C4-2B (cell line): Measurements from ENCODE around the gene C9orf152.

ENCODE experiments used
- H3K27ac ChIP-seq: fragments of 450-650 bp; 2 replicates; pipeline ENCODE4 v1.5.1; 2017
- CTCF ChIP-seq: fragments of 450-650 bp; conservative IDR thresholded peaks from 2 replicates; pipeline ENCODE4 v1.5.1; 2017; ENCODE audit warnings: mild to moderate bottlenecking
- ZFX ChIP-seq: fragments of 450-650 bp; IDR thresholded peaks from 2 replicates; pipeline ENCODE4 v1.6.1; 2017

Gene C9orf152, protein sequence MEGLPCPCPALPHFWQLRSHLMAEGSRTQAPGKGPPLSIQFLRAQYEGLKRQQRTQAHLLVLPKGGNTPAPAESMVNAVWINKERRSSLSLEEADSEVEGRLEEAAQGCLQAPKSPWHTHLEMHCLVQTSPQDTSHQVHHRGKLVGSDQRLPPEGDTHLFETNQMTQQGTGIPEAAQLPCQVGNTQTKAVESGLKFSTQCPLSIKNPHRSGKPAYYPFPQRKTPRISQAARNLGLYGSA

DNA sequence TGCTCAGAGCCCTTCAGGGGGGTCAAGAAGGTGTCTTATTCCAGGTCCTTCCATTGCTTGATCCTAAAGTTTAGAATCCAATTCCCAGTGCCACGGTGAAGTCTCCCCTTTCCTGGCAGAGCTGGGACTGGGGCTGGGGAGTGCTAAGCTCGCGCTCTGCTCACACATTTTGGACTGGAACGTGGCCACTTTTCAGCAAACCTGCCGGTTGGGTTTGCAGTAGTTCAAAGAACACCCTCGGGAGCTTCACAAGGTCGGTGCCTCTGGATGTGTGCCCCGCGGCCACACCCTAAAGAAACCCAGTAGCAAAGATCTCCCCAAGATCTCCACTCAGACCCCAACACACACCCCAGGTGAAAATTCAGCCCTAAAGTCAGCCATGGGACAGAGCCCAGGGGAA lies at the start of gene C9orf152:
Gene C9orf152 (minus strand): TSS at position 129 of the 400 bp plus-strand sequence. CDS start 580 bp downstream, outside the sequence.
- H3K27ac ChIP-seq: peak within 1 kb of the TSS; percentile 94
- no peak for TF ChIP-seq ZFX
- TF ChIP-seq CTCF: no peak

DNA sequence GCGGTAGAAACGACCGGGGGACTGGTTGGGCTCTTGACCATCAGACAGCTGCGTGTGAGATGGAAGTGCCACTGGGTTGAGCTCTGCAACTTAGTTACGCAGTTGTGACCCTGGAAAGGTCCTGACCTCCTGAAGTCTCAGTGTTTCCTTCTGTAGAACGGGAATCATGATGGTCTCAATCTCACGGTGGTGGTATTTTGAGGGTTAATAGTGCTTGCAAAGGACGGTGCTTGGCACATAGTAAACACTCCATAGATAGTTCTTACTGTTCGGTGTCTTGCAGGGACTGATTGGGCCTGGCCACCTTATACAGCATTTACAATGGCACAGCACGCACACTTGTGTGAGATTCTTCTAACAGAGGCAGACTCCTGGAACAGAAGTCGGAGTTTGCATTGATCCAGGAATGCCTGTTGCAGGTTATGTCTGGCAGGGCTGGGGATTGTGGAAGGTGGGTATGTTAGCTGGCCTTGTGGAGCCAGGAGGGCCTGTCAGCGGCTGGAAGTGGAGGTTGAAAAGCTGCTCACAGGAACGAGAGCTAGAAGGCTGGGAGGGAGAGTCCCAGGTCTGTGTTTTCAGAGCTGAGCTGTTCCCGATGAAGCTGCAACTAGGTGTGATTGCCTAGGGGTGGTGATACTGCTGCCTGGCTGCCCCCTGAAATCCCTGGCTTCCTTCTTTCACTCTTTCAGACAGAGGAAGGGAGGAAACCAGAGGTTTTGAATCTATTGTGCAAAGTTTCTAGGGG lies 49.3 kb upstream of the C9orf152 start:
- TF ChIP-seq ZFX: no peak
- no peak for TF ChIP-seq CTCF
- peak overlapping the region; percentile 95 for H3K27ac ChIP-seq

- peak within 1 kb of the TSS; percentile 95 for H3K27ac ChIP-seq
- TF ChIP-seq CTCF (no peak), ZFX (no peak; the same call in 1 of the 2 replicates)
Observed at GRCh38 chr9:110256380-110257096, 48.6 kb upstream of the C9orf152 start, which contains the start of gene TXN. TSS of gene TXN (minus strand) at chr9:110256507. CDS start at chr9:110256435, 72 bp downstream.

DNA sequence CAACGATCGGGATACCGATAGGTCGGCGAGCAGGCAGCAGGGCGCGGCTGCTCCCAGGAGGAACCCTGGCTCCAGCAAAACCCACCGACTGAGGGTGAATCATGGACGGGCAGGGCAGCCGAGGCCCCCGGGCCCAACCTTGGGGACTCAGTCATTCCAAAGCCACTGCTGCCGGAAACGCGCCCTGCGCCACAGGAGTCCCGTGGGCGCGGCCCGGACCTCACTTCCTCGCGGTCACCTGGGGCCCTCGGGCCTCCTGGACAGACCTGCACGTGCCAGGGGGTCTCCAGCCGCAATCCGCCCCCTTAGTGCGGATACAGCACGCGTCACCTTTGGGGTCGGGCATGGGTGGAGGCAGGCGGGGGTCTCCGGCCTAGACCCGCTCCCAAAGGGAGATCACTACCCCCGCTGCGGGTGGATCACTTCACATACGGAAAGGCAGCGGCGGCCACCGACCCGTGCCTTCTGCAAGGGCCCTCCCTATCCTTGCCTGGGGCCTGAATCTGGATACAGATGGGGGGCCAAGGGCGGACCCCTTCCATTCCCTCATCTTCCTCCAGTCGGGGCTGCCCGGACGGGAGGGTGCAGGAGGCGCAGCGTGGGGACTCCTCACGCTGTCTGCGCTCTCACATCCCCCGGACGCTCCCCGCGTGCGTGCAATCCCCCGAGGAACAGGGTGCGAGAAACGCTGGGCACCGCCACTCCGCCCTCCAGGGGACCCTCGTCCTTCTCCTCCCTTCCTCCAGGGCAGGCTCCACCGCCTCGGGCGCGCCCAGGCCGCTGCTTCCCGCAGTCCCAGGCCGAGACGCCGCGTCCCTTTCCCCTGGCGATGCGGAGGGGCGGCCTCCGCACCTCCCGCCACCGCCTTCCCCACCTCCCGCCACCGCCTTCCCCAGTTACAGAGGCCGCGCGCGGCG lies 47.8 kb upstream of the C9orf152 start:
- no peak for TF ChIP-seq CTCF
- peak; percentile 81 for TF ChIP-seq ZFX
- peak overlapping the region; percentile 95 for H3K27ac ChIP-seq

GRCh38 chr9:110255034-110255462 lies 47.1 kb upstream of the C9orf152 start:
- peak overlapping the region; percentile 95 for H3K27ac ChIP-seq
- TF ChIP-seq ZFX: no peak
- no peak for TF ChIP-seq CTCF

DNA sequence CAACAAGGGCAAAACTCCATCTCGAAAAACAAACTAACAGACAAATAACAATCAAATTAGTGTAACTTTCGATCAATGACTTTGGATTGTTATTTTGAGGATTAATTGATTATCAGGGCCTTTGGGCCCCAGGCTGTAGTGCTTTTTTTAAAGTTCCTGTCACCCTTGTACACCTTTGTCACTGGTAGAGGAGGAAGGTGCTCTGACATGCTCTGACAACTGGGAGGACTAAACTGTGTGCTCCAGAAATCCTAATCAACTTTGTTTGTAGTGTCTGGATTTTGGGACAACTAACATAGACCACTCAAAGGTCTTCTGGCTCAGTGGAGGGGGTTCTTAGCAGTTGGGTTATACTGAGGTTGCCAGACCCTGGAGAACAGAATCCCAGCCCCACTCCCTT lies 46.5 kb upstream of the C9orf152 start:
- H3K27ac ChIP-seq: peak overlapping the region; percentile 95
- TF ChIP-seq ZFX (no peak), CTCF (no peak)
